ENCODE results near the gene NDUFB3. TPM values are rescaled to one million over a fixed set of nuclear protein-coding genes. Genes with fewer than 3 reads are reported as not detected.

Gene NDUFB3
- polyA plus RNA-seq, 2 of the 4 experiments (the other 2 are of a cell fraction) = 162 to 220 TPM

GRCh38 chr2:201108341-201108740 is 36.5 kb downstream of the NDUFB3 start:
- CTCF ChIA-PET = interaction anchor here (0.6 to 2.8 kb wide), 4 partner anchors 10 to 207 kb away, joined by 3 to 16 read pairs (median 6); no protein-coding TSS in a partner anchor
- FAIRE-seq = no peak
- no peaks in the 10 kb centered on the region for H3K9me3 ChIP-seq
- ATAC-seq = no peak
- POLR2A ChIA-PET = no interaction called here
- DNase-seq (ENCODE audit: low read depth in 1 of 2, low spot score in 1 of 2) = no peak
- no peak overlapping the region for H3K4me2 ChIP-seq
- H3K27ac ChIP-seq = no peak overlapping the region
- no peaks in the 10 kb centered on the region for H3K4me1 ChIP-seq
- TF ChIP-seq EHF (CRISPR knock-in tag; IDR thresholded peaks at IDR 0.05) (no peak), PHF8 (IDR thresholded peaks at IDR 0.05; ENCODE audit: borderline replicate concordance, low read depth) (no peak), MAZ (IDR thresholded peaks at IDR 0.05; ENCODE audit: borderline replicate concordance, low read depth, low read length) (no peak), HES2 (IDR thresholded peaks at IDR 0.05) (no peak), CBX2 (IDR thresholded peaks at IDR 0.05; ENCODE audit: borderline replicate concordance, low read depth) (no peak), KDM5A (IDR thresholded peaks at IDR 0.05) (no peak)
- WGBS (ENCODE audit: missing lambda C conversion rate) = 82% methylated on average over 2 of the region's 2 CpGs
- H3K4me3 ChIP-seq = no peak overlapping the region

GRCh38 chr2:201109186-201109585 is 37.4 kb downstream of the NDUFB3 start:
- no peak overlapping the region for H3K4me3 ChIP-seq
- 94% methylated on average over 4 of the region's 4 CpGs for WGBS (ENCODE audit: missing lambda C conversion rate)
- no peaks in the 10 kb centered on the region; the same call in 2 of the 3 replicates for H3K4me1 ChIP-seq
- ChIA-PET POLR2A (no interaction called here), CTCF (interaction anchor here (0.9 to 2.8 kb wide), 3 partner anchors 40 to 207 kb away, joined by 3 to 16 read pairs (median 4); no protein-coding TSS in a partner anchor)
- H3K9me3 ChIP-seq = no peaks in the 10 kb centered on the region
- TF ChIP-seq RCOR1 (IDR thresholded peaks at IDR 0.05; ENCODE audit: low read depth, low read length) (no peak), ZC3H11A (IDR thresholded peaks at IDR 0.05) (no peak), EHMT2 (IDR thresholded peaks at IDR 0.05; ENCODE audit: low read depth) (no peak), RARB (CRISPR knock-in tag; IDR thresholded peaks at IDR 0.05) (no peak), HOXB13 (CRISPR knock-in tag; IDR thresholded peaks at IDR 0.05; ENCODE audit: low read depth) (no peak), HDAC2 (IDR thresholded peaks at IDR 0.05) (no peak), NFE2L2 (conservative IDR thresholded peaks at IDR 0.05; ENCODE audit: low read length) (no peak), USF2 (IDR thresholded peaks at IDR 0.05) (no peak), EHF (CRISPR knock-in tag; IDR thresholded peaks at IDR 0.05) (no peak), RAD21 (conservative IDR thresholded peaks at IDR 0.05 in 1 of 2, IDR thresholded peaks at IDR 0.05 in 1 of 2) (no peak)
- no peak for DNase-seq (ENCODE audit: low read depth in 1 of 2, low spot score in 1 of 2)
- ATAC-seq = no peak
- H3K4me2 ChIP-seq = no peak overlapping the region
- H3K27ac ChIP-seq = no peak overlapping the region
- FAIRE-seq = no peak

- Histone ChIP-seq H3K4me1 (peaks cover 14% of the 10 kb centered on the region), H3K27ac (no peak overlapping the region), H3K4me2 (no peak overlapping the region), H3K4me3 (no peak overlapping the region), H3K9me3 (no peaks in the 10 kb centered on the region)
- ATAC-seq (no peak), FAIRE-seq (no peak), DNase-seq (ENCODE audit: low read depth in 1 of 2, low spot score in 1 of 2) (no peak)
- POLR2A ChIA-PET = interaction anchor here (1.0 kb wide), 1 partner anchor 16 kb away, joined by 3 read pairs; no protein-coding TSS in a partner anchor
- CTCF ChIA-PET = interaction anchor here (1.5 to 2.8 kb wide), 2 partner anchors 41 to 47 kb away, joined by 4 to 16 read pairs; no protein-coding TSS in a partner anchor
- TF ChIP-seq HOXB5 (CRISPR knock-in tag; IDR thresholded peaks at IDR 0.05) = no peak
- TF ChIP-seq MAZ (IDR thresholded peaks at IDR 0.05; ENCODE audit: borderline replicate concordance, low read depth, low read length) = no peak
- TF ChIP-seq HMGXB4 (CRISPR knock-in tag; IDR thresholded peaks at IDR 0.05; ENCODE audit: borderline replicate concordance) = no peak
- TF ChIP-seq POLR2AphosphoS2 (conservative IDR thresholded peaks at IDR 0.05; ENCODE audit: low read length) = no peak
- TF ChIP-seq CHD2 (IDR thresholded peaks at IDR 0.05; ENCODE audit: low read length, partially characterized antibody) = no peak
- TF ChIP-seq MAX (IDR thresholded peaks at IDR 0.05) = no peak
- TF ChIP-seq TFCP2L1 (CRISPR knock-in tag; IDR thresholded peaks at IDR 0.05) = no peak
- TF ChIP-seq ESRRA (IDR thresholded peaks at IDR 0.05; ENCODE audit: borderline replicate concordance, low read length) = no peak
- no peak for TF ChIP-seq BCL3 (IDR thresholded peaks at IDR 0.05)
- TF ChIP-seq NFE2L2 (conservative IDR thresholded peaks at IDR 0.05; ENCODE audit: low read length) = no peak
- TF ChIP-seq PBX3 (IDR thresholded peaks at IDR 0.05) = no peak
- no peak for TF ChIP-seq TP53 (CRISPR knock-in tag; IDR thresholded peaks at IDR 0.05)
Measured at GRCh38 chr2:201110615-201111014, 38.8 kb downstream of the NDUFB3 start.
